Stimulated activated CD4-positive, alpha-beta T cell treated with anti-CD3 and anti-CD28 coated beads, Interleukin-4, amount 100 ng/mL, for 24 hours (primary cell): Measurements from ENCODE around the gene ALKBH6.

Experiments
- DNase-seq: peaks from one replicate; pipeline ENCODE4 v3.0.0-alpha.2; 2020

Gene ALKBH6

GRCh38 chr19:36030264-36031148 is 16.5 kb upstream of the ALKBH6 start:
- DNase-seq, result no peak

- DNase-seq, result no peak
Observed at GRCh38 chr19:36028313-36029041, 14.5 kb upstream of the ALKBH6 start.

- DNase-seq, result no peak
Observed at GRCh38 chr19:36027696-36028095, 13.7 kb upstream of the ALKBH6 start.

- DNase-seq, result no peak
Observed at GRCh38 chr19:36026091-36026876, 12.3 kb upstream of the ALKBH6 start.

- DNase-seq, result no peak
Observed at GRCh38 chr19:36025541-36025940, 11.5 kb upstream of the ALKBH6 start.

GRCh38 chr19:36023432-36023831 is 9.4 kb upstream of the ALKBH6 start:
- no peak for DNase-seq

- no peak for DNase-seq
Observed at GRCh38 chr19:36019061-36019670, 5.2 kb upstream of the ALKBH6 start.

GRCh38 chr19:36013280-36014011 is 567 bp downstream of the ALKBH6 start:
- no peak for DNase-seq

- no peak for DNase-seq
Observed at GRCh38 chr19:36010402-36010801, 3.6 kb downstream of the ALKBH6 start.

GRCh38 chr19:36009633-36010379 is 4.2 kb downstream of the ALKBH6 start:
- no peak for DNase-seq

- DNase-seq, result peak; percentile 55
Observed at GRCh38 chr19:36009220-36009619, 4.8 kb downstream of the ALKBH6 start.

- no peak for DNase-seq
Observed at GRCh38 chr19:36008336-36008978, 5.6 kb downstream of the ALKBH6 start, which contains the start of gene SYNE4. TSS of gene SYNE4 (minus strand) at chr19:36008813. CDS start at chr19:36008681, 132 bp downstream.

GRCh38 chr19:36006955-36007354 is 7.1 kb downstream of the ALKBH6 start:
- DNase-seq, result no peak

GRCh38 chr19:36003284-36003683 is 10.7 kb downstream of the ALKBH6 start:
- DNase-seq, result no peak

GRCh38 chr19:36001605-36002004 is 12.4 kb downstream of the ALKBH6 start:
- no peak for DNase-seq

- DNase-seq, result no peak
Observed at GRCh38 chr19:35996777-35997176, 17.2 kb downstream of the ALKBH6 start.

- DNase-seq, result peak; percentile 96
Observed at GRCh38 chr19:35995048-35995993, 18.7 kb downstream of the ALKBH6 start, which contains the start of gene SDHAF1. TSS of gene SDHAF1 (plus strand) at chr19:35995188. CDS start at chr19:35995275, 87 bp downstream.

GRCh38 chr19:35993923-35994598 is 20.0 kb downstream of the ALKBH6 start:
- DNase-seq, result no peak
